Measurements from ENCODE around the gene PDE10A. TPM values are rescaled to one million over a fixed set of nuclear protein-coding genes. Genes with fewer than 3 reads are reported as not detected.

Gene PDE10A
- 6.7 and 6.8 TPM in 2 replicates for total RNA-seq (2014; rRNA removed; shearing (Covaris generic))

DNA sequence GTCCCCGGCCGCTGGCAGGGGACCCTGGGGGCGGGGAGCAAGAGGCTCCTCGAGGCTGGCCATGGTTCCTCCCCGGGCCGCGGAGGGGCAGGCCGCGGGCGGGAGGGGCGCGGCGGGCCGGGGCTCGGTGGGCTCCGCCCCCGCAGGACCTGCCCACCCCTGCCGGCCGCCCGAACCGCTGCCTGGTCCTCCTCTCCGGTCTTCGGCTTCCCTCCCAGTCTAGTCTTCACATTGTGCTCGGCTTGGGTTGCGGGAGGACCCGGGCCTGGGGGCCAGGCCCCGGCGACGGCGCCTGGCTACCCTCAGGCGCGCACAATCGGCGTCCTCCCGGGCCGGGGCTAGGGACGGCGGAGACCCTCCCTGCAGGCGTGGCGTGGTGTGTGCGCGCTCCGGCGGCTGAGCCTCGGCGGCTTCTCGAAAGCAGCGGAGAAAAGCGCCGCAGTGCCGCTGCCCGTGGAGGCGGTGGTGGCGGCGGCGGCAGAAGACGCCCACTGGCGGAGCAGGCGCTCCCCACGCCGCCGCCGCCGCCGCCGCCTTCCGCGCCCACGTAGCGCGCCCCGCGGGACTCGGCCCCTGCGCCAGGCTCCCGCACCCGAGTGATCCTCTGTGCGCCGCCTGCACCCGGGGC lies at the start of gene PDE10A:
Gene PDE10A, minus strand, starts transcription at position 493 of the 628 bp plus-strand sequence. Its CDS starts 430 bp downstream, at position 63.
- DNase-seq (ENCODE audit: low read depth), result peak; percentile 71

GRCh38 chr6:165708985-165709576 lies 46.0 kb upstream of the PDE10A start:
- no peak for DNase-seq (ENCODE audit: low read depth)

- no peak for DNase-seq (ENCODE audit: low read depth)
These were observed 44.2 kb upstream of the PDE10A start for GRCh38 chr6:165707067-165707853.

DNA sequence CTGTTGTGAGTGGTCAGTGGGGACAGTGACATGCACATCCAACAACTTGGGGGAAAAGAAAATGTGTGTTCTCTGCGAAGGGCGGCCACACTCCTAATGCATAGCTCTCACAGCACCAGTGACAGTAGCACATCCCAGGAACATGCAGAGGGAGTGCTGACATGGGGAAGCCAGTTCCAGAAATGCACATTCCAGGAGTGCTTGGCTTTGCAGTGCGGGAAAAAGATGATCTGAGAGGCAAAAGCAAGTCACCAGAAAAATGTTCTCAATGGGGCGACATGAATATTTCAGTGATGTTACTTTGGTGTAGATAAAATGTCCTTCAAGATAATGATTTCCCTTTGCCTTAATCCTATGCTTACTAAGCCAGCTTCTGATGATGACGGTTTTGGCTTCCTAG lies 42.9 kb upstream of the PDE10A start:
- DNase-seq (ENCODE audit: low read depth), result no peak

DNA sequence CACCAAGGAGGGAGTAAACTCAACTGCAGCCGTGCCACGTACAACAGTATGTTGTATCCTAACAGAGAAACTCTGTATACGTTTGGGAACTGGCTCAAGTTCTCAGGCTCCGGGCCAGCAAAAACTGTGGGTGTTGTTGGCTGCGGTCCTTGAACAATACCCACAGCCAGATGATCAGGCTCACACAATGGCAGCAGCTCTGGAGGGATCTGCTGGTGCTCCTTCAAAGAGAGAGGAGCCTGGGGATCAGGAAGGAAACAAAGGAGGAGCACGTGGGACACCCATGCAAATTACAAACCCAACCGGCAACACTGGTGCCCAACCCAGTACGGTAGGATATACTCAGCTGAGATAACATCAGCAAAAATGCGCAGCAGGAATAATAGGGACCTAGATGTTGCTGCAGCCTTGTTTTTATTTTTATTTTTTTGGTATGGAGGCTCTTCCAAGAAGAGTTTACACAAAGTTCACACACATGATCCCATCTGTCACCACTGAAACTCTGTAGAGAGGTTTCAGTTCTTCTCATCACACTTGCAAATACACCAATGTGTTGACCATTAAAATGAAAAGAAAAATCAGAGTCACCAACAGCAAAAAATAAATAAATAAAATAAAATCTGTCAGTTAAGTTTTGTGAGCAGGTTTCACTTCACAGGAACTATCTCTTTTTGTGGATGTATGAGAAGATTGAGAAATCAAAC lies 41.2 kb upstream of the PDE10A start:
- peak; percentile 53 for DNase-seq (ENCODE audit: low read depth)

DNA sequence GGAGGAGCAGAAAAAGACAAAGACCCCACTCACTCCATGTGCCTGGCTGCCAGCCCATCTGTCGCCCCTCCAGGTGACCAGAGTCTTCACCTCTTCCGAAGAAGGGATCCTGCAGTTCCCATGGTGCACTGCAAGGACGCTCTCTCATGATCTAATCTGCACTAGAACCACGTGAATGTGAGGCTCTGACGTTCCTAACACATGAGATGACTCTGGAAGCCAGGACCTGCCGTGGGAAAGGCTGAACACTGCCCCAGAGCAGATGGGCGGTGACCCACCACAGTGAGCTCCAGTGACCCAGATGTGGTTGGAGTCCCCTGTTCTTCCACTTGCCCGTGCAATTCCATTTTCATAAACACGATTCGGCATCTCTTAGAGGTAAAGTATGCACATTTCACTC lies 39.6 kb upstream of the PDE10A start:
- DNase-seq (ENCODE audit: low read depth), result no peak

DNA sequence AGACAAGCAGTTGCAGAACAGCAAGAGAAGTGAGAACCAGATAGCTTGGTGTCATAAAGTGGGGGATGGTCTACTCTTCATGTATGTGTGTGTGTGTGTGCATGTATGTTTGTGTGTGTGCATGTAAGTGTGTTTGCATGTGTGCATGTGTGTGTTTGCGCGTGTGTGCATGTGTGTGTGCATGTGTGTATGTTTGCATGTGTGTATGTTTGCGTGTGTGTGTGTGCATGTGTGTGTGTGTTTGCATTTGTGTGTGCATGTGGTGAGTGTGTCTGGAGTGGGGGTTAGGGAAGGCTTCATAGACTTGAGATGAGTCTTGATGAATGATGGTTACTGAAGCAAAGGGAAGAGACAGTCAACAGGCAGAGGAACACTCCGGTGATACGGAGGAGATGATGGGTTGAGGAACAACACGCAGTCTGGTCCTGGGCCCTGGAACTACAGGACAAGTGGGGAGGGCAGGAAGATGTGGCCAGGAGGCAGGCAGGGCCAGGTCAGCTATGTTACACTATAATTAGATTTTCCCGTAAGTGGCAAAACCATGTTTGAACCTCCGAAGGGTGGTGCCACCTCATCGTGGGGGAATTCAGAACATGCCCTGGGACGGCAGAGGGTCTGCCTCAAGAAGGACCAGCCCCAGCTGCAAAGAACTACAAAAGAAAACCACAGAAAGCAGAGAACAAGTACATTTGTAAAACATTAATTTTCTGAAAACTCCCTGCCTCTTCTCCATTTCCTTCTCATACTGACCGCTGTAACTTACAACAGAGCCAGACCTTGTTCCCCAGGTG lies 38.7 kb upstream of the PDE10A start:
- DNase-seq (ENCODE audit: low read depth), result no peak

DNA sequence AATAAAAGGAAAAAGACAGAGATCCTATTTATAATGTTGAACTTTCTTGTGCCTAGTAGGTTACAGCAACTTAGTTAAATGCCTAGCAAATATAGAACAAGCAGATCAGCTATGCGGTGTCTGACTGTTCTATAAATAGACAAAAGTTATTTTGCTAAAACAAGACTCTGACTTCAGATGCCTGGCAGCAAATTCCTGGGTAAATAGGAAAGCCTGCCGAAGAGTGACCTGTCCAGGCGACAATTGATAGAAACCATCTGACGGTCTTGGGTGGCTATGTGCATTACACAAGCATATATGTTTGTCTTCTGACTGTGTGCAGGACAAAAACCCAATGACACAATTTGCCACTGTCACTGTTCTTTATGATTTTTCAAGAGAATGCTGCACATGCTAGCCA lies 38.0 kb upstream of the PDE10A start:
- no peak for DNase-seq (ENCODE audit: low read depth)

DNA sequence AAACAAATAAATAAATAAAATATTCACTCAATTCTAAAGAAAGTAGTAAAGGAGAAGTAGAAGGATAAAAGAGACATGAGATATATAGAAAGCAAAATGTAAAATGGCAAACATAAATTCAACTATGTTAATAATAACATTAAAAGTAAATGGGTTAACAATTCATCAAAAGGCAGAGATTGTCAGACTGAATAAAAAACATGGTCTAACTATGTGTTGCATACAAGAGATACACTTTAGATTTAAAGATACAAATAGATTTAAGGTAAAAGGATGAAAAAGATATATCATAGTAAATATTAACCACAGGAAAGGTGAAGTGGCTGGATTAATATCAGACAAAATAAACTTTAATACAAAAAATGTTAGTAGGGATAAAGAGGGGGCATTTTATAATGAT lies 35.8 kb upstream of the PDE10A start:
- DNase-seq (ENCODE audit: low read depth), result no peak

DNA sequence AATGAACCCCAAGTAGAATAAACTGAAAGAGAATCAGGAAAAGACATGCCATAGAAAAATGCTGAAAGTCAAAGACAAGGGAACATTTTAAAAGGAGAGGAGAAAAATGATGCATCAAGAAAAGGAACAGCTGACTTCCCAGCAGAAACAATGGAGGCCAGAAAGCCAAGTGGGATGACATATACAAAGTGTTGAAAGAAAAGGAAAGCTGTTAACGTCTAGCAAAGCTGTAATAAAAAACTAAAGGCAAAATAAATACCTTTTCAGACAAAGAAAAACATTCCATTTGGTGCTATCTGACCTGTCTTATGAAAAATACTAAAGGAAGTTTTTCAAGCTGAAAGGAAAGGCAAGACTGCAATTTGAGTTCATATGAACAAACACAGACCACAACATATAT lies 34.1 kb upstream of the PDE10A start:
- DNase-seq (ENCODE audit: low read depth), result no peak

GRCh38 chr6:165695722-165696515 lies 32.9 kb upstream of the PDE10A start:
- DNase-seq (ENCODE audit: low read depth), result no peak

DNA sequence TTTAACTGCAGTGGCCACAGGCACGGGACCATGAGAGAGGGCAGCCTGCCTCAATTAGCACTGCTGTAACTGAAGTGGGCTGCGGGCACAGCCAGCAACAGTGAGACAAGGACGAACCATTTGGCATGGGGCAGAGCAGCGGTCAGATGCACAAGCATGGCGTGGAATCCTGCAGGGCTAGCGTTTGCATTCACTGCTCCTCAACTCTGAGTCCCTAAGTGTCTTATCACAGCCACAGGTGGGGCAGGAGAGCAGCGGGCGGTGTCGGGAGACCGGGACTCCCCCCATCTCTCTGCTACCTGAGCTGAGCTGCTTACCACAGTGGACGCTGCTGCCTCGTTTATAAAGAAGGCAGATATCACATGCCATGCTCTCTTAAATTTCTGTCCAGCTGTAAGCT lies 31.3 kb upstream of the PDE10A start:
- DNase-seq (ENCODE audit: low read depth), result no peak

GRCh38 chr6:165692106-165692653 lies 29.1 kb upstream of the PDE10A start:
- DNase-seq (ENCODE audit: low read depth), result no peak

- no peak for DNase-seq (ENCODE audit: low read depth)
These were observed 26.7 kb upstream of the PDE10A start for GRCh38 chr6:165689699-165690098.

DNA sequence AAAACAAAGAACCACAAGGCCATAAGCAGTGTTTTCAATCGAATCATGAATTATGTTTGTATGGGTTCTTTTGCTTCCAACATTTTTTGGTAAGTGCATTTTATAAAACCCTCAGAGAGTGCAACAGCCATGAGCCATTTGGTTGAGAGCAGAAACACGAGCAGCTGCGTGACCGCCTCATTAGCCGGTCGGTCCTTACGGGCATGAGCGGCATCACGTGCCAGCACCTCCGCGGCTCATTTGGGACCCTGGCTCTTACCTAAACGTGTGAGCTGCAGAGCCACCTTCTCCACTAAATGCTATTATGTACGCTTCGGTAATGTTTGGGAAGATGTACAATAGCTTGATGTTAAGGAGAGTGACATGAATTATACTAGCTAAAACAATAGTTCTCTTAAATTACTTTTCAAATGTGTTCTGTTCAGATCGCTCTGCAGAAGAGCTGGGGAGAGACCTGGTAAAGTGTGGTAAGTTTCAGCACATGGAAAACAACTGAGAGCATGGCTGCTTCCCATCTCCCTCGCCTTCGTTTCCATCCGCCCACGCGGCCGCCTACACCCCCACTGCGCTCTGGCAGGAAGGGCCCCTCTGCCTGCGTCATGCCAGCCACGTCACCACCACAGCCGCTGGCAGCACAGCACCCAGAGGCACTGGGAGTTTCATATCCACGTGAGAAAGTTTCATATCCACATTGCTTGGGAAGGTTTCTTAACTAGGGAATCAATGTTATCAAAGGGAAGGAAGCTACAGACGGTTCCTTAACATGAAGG lies 23.7 kb upstream of the PDE10A start:
- DNase-seq (ENCODE audit: low read depth), result peak; percentile 13

- DNase-seq (ENCODE audit: low read depth), result no peak
These were observed 22.3 kb upstream of the PDE10A start for GRCh38 chr6:165685302-165685701.

DNA sequence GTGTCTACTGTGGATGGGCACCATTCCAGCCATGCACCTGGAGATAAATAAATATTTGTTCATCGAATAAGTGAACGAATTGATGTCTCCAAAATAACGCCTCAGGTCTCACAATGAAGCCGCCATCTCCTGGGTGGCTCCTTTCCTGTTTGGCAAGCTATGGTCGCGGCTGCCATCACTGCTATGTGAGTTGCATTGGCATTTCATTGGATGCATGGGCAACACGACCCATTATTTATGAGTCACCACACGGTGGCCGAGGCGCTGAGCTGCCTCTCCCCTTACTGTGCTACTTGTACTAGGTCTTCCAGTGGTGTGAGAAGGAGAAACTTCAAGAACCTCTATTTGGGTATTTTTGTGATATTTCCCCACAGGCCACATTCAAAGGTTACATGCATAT lies 21.3 kb upstream of the PDE10A start:
- no peak for DNase-seq (ENCODE audit: low read depth)

DNA sequence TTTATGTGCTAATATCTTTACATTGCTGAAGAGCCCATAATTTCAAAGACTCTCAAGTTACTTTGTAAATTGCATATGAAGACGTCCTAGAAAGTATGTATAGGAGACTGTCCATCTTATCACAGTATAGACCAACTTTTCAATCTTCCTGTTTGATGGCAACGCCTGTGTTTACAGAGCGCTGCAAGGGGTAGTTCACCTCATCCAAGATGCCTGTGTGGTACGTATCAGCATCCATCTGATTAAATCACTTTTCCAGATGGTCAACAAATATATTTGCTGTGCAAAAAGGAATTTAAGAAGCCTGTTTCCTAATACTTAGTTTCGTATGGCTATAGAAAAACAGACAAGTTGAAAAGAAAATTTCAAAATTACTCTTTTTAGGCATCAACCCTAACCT lies 17.9 kb upstream of the PDE10A start:
- no peak for DNase-seq (ENCODE audit: low read depth)

DNA sequence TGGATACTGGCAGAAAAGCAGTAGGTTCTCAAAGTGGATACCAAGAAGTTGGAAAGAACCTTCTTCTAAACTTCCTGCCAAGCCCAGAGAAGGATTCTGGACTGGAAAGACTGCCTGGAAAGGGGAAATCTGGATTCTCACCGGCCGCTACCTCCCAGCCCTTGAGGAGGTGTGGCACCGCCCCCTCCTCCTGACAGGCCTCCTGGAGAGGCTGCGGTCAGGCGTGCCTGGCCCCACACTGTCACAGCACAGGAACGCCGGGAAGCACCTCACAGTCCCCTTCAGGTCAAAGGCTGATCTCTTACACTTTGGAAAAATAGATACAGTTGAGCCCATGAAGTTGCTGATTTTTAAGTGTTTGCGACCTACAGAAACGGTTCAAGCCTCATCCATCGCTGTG lies 16.3 kb upstream of the PDE10A start:
- DNase-seq (ENCODE audit: low read depth), result no peak

DNA sequence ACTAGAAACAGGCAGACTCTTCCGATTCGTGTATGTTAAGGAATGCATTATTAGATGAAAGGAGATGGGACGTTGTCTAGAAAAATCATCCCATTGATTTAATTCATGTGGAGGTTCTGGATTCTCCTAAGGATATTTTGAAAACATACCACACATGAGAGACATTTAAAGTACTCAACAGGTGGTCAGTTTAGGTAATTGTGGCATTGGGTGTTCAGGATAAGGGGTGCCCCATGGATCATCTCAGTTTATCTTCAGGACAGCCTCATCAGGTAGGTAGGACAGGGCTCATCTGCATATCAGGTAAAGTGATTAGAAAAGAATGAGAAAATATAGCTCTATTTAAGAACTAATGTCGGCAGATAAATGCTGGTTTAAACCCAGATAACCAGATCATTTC lies 15.9 kb upstream of the PDE10A start:
- no peak for DNase-seq (ENCODE audit: low read depth)
